Measurements from ENCODE around the gene DDX1.

Gene DDX1

GRCh38 chr2:15562354-15563031 lies 29.2 kb upstream of the DDX1 start:
- DNase-seq (ENCODE audit: low spot score): no peak

- no peak for DNase-seq (ENCODE audit: low spot score)
Measured at GRCh38 chr2:15563227-15564100, 28.2 kb upstream of the DDX1 start.

- DNase-seq (ENCODE audit: low spot score): no peak
Measured at GRCh38 chr2:15565392-15565791, 26.3 kb upstream of the DDX1 start.

GRCh38 chr2:15565994-15566671 lies 25.5 kb upstream of the DDX1 start:
- DNase-seq (ENCODE audit: low spot score): no peak

- no peak for DNase-seq (ENCODE audit: low spot score)
Measured at GRCh38 chr2:15566912-15567311, 24.8 kb upstream of the DDX1 start.

- no peak for DNase-seq (ENCODE audit: low spot score)
Measured at GRCh38 chr2:15568874-15569273, 22.8 kb upstream of the DDX1 start.

- no peak for DNase-seq (ENCODE audit: low spot score)
Measured at GRCh38 chr2:15570104-15570503, 21.6 kb upstream of the DDX1 start.

GRCh38 chr2:15571729-15572128 lies 19.9 kb upstream of the DDX1 start:
- DNase-seq (ENCODE audit: low spot score): no peak

GRCh38 chr2:15577071-15577735 lies 14.5 kb upstream of the DDX1 start:
- peak; percentile 55 for DNase-seq (ENCODE audit: low spot score)

- no peak for DNase-seq (ENCODE audit: low spot score)
Measured at GRCh38 chr2:15579641-15580040, 12.0 kb upstream of the DDX1 start.

- DNase-seq (ENCODE audit: low spot score): no peak
Measured at GRCh38 chr2:15580451-15580850, 11.2 kb upstream of the DDX1 start.

GRCh38 chr2:15582710-15583357 lies 8.8 kb upstream of the DDX1 start:
- no peak for DNase-seq (ENCODE audit: low spot score)

GRCh38 chr2:15583826-15584225 lies 7.8 kb upstream of the DDX1 start:
- DNase-seq (ENCODE audit: low spot score): no peak

GRCh38 chr2:15584316-15584715 lies 7.4 kb upstream of the DDX1 start:
- no peak for DNase-seq (ENCODE audit: low spot score)

- peak; percentile 17 for DNase-seq (ENCODE audit: low spot score)
Measured at GRCh38 chr2:15584767-15585469, 6.8 kb upstream of the DDX1 start.

- DNase-seq (ENCODE audit: low spot score): peak; percentile 54
Measured at GRCh38 chr2:15588329-15588919, 3.2 kb upstream of the DDX1 start.

- DNase-seq (ENCODE audit: low spot score): no peak
Measured at GRCh38 chr2:15591373-15591691, 336 bp upstream of the DDX1 start.

- no peak for DNase-seq (ENCODE audit: low spot score)
Measured at GRCh38 chr2:15593327-15593705, 1.6 kb downstream of the DDX1 start.

GRCh38 chr2:15594291-15595256 lies 2.9 kb downstream of the DDX1 start:
- DNase-seq (ENCODE audit: low spot score): no peak
